Ascending aorta (tissue), 2 donors: ENCODE data around the gene NDUFA7. TPM values are rescaled to one million over a fixed set of nuclear protein-coding genes. Genes with fewer than 3 reads are reported as not detected.

ENCODE experiments used
- DNase-seq, 2 donors: peaks; one replicate each; pipeline ENCODE4 v3.0.0-alpha.2; 2019; ENCODE audit warnings: low spot score in 2 of 2
- H3K27ac ChIP-seq, 2 donors: fragments of 200-600 bp; sonication (generic); one replicate each; pipeline ENCODE4 v1.5.1; 2016 to 2017; ENCODE audit warnings: mild to moderate bottlenecking in 1 of 2
- H3K27me3 ChIP-seq: fragments of 200-600 bp; sonication (generic); one replicate; pipeline ENCODE4 v1.5.1; 2017
- H3K36me3 ChIP-seq, 2 donors: fragments of 200-600 bp; sonication (generic); one replicate each; pipeline ENCODE4 v1.5.1; 2016
- H3K4me1 ChIP-seq, 2 donors: fragments of 200-600 bp; sonication (generic); one replicate each; pipeline ENCODE4 v1.5.1; 2016 to 2017; ENCODE audit warnings: mild to moderate bottlenecking in 1 of 2
- H3K4me3 ChIP-seq, 2 donors: fragments of 200-600 bp; sonication (generic); one replicate each; pipeline ENCODE4 v1.5.1; 2016 to 2017; ENCODE audit warnings: mild to moderate bottlenecking in 1 of 2
- H3K9me3 ChIP-seq, 2 donors: fragments of 200-600 bp; sonication (generic); one replicate each; pipeline ENCODE4 v1.5.1; 2016
- intact Hi-C: fragments of 100-400 bp; cut with DNase I; formaldehyde crosslinking; loops from one replicate; pipeline ENCODE4 v1.15.1; 2023
- total RNA-seq: library from RNA; depleted of rRNA; stranded (reverse); fragments of >200 nt; gene quantifications from one replicate; pipeline ENCODE4 v1.1.0, GENCODE V29; 2016
- TF ChIP-seq, protein P1 (sequence below), 3 experiments: fragments of 200-600 bp in 2 of 3; fragments of 450-650 bp in 1 of 3; sonication (generic) in 2 of 3; IDR thresholded peaks; one replicate each; pipeline ENCODE4 v1.5.1; 2016 to 2019; ENCODE audit warnings: antibody characterized with exemption in 3 of 3, mild to moderate bottlenecking in 1 of 3, moderate library complexity in 1 of 3

Gene NDUFA7
- total RNA-seq: 11.8 TPM

DNA sequence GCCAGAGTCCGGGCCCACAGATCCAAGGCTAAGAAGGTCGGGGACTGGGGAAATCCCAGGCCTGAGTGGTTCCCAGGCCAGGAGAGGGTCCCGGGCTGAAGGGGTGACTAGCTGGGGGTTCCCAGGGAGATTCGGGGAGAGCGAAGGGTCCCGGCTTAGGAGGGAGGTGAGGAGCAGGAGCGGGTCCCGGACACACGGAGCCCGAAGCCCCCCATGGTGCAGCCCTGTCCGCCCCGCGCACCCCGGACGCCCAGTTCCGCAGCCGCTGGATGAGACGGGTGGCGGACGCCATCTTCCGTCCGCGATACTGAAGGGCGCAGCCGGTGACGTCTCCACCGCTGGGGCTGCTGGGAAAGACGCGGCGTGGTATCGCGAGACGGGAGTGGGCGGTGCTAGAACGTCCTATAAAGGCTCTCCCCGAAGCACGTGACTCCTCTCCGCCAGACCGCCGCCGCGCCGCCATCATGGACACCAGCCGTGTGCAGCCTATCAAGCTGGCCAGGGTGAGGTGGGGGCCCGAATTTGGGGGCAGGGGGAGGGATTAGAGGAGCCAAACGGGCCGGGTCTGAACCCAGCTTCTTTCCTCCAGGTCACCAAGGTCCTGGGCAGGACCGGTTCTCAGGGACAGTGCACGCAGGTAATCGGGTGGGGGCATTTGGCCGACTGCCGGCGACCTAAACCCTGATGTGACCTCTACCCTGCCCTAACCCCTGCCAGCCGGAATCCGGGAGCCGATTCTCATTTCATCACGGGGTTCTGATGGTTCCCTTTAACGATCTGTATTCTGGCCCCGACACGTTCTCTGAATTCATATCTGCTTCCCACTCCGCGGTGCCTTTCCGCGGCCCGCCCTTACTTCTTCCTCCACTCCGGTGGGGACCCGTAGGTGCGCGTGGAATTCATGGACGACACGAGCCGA is at the start of gene NDUFA7, which contains the start of gene RPS28:
Gene NDUFA7 (minus strand): TSS at position 309 of the 919 bp plus-strand sequence. CDS start 17 bp downstream, at position 292.
Gene RPS28 (plus strand): TSS at position 430 of the 919 bp plus-strand sequence. CDS start 35 bp downstream, at position 465.
- intact Hi-C loops: loop anchor here (1.0 to 10.0 kb wide), 4 partner anchors 13 to 317 kb away; partner anchors contain the start of genes CD320 and ELAVL1
- H3K4me3 ChIP-seq: peak within 1 kb of the TSS; percentile 64 to 97
- H3K36me3 ChIP-seq: peaks cover 18 to 27% of the 10 kb centered on the region in 2 donors
- no peaks in the 10 kb centered on the region for H3K9me3 ChIP-seq
- peak; percentile 79 to 98 for DNase-seq
- H3K27me3 ChIP-seq: no peaks in the 10 kb centered on the region
- H3K27ac ChIP-seq: peak within 1 kb of the TSS; percentile 80 to 90
- H3K4me1 ChIP-seq: peaks cover 12 to 22% of the 10 kb centered on the region in 2 donors
- TF ChIP-seq, protein P1, sequence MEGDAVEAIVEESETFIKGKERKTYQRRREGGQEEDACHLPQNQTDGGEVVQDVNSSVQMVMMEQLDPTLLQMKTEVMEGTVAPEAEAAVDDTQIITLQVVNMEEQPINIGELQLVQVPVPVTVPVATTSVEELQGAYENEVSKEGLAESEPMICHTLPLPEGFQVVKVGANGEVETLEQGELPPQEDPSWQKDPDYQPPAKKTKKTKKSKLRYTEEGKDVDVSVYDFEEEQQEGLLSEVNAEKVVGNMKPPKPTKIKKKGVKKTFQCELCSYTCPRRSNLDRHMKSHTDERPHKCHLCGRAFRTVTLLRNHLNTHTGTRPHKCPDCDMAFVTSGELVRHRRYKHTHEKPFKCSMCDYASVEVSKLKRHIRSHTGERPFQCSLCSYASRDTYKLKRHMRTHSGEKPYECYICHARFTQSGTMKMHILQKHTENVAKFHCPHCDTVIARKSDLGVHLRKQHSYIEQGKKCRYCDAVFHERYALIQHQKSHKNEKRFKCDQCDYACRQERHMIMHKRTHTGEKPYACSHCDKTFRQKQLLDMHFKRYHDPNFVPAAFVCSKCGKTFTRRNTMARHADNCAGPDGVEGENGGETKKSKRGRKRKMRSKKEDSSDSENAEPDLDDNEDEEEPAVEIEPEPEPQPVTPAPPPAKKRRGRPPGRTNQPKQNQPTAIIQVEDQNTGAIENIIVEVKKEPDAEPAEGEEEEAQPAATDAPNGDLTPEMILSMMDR (IDR thresholded peaks at IDR 0.05): peak in 2 of 3 experiments; percentile 26 to 31

DNA sequence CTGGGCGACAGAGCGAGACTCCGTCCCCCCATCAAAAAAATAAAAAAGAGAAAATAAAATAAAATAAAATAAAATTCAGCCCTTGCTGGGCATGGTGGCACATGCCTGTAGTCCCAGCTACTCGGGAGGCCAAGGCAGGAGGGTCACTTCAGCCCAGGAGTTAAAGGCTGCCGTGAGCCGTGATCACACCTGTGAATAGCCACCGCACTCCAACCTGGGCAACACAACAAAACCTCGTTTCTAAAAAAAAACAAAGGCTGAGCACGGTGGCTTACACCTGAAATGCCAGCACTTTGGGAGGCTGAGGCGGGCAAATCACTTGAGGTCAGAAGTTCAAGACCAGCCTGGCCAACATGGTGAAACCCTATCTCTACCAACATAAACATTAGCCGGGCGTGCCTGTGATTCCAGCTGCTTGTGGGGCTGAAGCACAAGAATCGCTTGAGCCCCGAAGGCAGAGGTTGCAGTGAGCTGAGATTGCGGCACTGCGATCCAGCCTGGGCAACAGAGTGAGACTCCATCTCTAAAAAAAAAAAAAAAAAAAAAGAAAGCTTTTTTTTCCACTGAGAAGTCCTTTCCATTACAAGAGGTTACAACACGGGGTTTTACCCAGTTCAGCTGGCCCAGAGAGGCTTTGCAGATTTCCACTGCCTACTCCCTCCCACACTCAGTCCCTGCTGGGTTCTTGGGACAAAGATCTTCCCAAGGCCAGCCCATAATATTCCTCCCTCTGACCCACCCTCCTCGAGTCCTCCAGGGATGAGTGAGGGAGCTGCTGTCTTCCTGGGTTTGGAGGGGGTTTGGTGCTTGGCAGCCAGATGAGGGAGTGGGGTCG is 49.2 kb upstream of the NDUFA7 start:
- Histone ChIP-seq H3K27ac (peak overlapping the region in 1 of 2 donors; percentile 36), H3K36me3 (peaks cover 0 to 28% of the 10 kb centered on the region in 2 donors), H3K4me3 (no peak overlapping the region), H3K27me3 (no peaks in the 10 kb centered on the region), H3K9me3 (no peaks in the 10 kb centered on the region), H3K4me1 (peaks cover 7 to 20% of the 10 kb centered on the region in 2 donors)
- intact Hi-C loops: no loop called here
- TF ChIP-seq, protein P1 (IDR thresholded peaks at IDR 0.05): no peak
- no peak for DNase-seq

DNA sequence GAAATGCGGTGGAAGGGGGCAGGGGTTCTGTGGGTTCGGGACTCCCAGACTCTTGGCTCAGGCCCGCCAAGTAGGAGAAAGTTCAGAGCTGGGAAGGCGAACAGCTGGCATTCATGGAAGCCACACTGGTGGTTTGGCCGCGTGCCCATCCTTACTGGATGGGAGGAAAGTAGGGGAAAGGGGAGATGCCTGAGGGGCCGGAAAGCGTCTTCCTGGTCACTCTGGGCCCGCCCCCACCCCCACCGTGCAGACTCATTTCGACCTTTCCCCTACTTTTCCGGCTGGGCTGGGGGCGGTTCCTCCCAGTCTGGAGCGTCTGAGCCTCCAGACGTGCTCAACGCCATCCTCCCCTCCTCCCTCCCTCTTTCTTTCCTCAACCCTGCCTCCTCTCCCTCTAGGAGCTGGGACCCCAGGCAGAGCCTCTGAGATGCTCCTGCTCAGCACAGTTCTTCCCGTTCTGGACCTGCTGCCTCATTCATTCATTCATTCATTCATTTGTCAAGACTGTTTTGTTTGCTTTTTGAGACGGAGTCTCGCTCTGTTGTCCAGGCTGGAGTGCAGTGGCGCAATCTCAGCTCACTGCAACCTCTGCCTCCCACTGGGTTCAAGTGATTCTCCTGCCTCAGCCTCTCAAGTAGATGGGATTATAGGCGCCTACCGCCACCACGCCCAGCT is 46.3 kb upstream of the NDUFA7 start:
- H3K4me1 ChIP-seq: peaks cover 15 to 30% of the 10 kb centered on the region in 2 donors
- intact Hi-C loops: no loop called here
- H3K27ac ChIP-seq: peak overlapping the region; percentile 37 to 81
- H3K36me3 ChIP-seq: peaks cover 0 to 9% of the 10 kb centered on the region in 2 donors
- H3K9me3 ChIP-seq: no peaks in the 10 kb centered on the region
- DNase-seq: peak in 1 of 2 donors; percentile 93
- H3K4me3 ChIP-seq: peak overlapping the region; percentile 27 to 50
- TF ChIP-seq, protein P1 (IDR thresholded peaks at IDR 0.05): no peak
- H3K27me3 ChIP-seq: no peaks in the 10 kb centered on the region

DNA sequence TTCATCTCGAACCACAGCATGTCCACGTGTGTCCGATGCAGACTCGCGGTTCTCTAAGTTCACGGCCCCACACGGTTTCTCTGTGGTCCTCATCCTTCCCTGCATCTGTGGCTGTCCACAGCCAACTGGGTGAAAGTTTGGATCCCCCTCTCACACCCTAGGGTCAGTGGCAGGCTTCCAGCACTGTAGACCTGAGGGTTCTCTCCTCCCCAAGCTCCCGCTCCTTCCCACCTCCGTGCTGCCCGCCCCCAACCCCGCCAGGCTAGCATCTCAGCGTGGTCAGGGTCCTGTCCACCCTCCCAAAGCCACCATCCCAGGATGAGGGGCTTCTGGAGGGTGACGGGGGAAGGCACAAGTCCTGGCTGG is 45.8 kb upstream of the NDUFA7 start:
- Histone ChIP-seq H3K36me3 (peaks cover 0 to 6% of the 10 kb centered on the region in 2 donors), H3K9me3 (no peaks in the 10 kb centered on the region), H3K27me3 (no peaks in the 10 kb centered on the region), H3K27ac (peak overlapping the region; percentile 37 to 81), H3K4me3 (peak overlapping the region; percentile 27 to 50), H3K4me1 (peaks cover 15 to 34% of the 10 kb centered on the region in 2 donors)
- TF ChIP-seq, protein P1 (IDR thresholded peaks at IDR 0.05): no peak
- DNase-seq: no peak
- intact Hi-C loops: no loop called here

DNA sequence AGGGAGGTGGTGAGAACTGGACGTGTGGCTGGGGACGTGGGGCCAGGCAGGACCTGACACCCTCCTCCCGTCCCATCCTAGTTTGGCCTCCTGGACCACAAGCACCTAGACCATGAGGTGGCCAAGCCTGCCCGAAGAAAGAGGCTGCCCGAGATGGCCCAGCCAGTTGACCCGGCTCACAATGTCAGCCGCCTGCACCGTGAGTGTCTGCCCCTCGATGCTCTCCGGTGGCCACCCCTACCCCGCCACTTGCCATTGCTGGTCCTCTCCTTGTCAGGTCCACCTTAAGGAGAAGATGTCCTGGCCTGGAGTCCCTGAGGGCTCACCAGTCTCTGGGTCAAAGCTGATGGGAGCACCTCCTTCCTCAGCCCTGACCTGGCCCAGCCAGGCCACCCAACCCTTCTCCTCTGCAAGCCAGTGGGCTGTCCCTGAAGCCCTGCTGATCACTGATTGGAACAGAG is 45.0 kb upstream of the NDUFA7 start:
- intact Hi-C loops: no loop called here
- TF ChIP-seq, protein P1 (IDR thresholded peaks at IDR 0.05): no peak
- no peaks in the 10 kb centered on the region for H3K27me3 ChIP-seq

More for the DNA sequence above, 45.0 kb upstream of the NDUFA7 start:
- Histone ChIP-seq H3K4me1 (peaks cover 20 to 38% of the 10 kb centered on the region in 2 donors), H3K9me3 (no peaks in the 10 kb centered on the region), H3K4me3 (peak overlapping the region; percentile 27 to 50), H3K36me3 (peaks cover 0 to 2% of the 10 kb centered on the region in 2 donors), H3K27ac (peak overlapping the region in 1 of 2 donors; percentile 81)
- DNase-seq: no peak
